Measurements from ENCODE around the gene ZBTB1. TPM values are rescaled to one million over a fixed set of nuclear protein-coding genes. Genes with fewer than 3 reads are reported as not detected.

ZBTB1 gene
- total RNA-seq, 4 donors from 2014 or later = 32.6 to 75.1 (median 49.1) TPM

DNA sequence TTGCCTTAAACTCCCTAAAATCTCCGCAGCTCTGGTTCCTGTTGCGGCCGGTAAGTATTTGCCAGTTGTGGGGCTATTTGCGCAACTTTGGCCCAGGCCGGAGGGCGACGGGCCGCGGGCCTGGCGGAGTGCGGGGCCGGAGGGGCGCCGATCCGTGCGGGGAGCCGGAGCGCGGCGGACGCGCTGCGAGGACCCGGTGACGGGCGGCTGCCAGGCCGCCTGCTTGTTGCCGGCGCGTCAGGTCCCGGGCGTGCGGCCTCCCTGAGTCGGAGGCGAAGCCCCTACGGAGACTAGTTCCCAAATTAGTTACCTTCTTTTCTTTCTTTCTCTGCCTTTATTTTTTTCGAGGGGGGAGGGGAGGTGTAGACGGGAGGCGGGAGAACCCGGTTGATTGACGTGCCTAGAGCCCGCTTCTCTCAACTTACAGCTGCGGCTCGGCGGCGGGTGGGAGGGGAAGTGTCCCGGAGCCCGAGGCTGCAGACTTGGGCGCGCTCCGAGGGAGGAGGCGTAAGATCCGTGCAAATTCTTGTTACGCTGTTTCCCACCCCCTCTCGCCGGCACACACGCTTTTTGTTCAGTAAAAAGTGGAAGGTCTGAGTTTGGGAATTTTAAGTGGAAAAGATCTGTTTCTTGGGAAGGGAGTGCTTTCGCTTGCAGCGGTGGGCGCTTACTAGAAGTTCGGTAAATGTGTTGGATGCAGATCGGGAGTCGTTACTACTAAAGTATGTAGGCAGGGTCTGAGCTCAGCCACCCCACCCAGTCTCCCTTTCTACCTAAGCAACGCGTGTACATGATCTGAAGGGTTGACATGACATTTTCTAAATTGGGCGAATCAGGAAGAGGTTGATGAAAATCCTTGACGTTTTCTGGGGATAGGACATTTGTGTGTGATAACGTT, 576 bp downstream of the ZBTB1 start:
- Histone ChIP-seq H3K4me3 (peak overlapping the region; percentile 81 to 91 (median 90)), H3K4me1 (peaks cover 5 to 57% (median 31%) of the 10 kb centered on the region in 4 donors)

GRCh38 chr14:64506721-64507120, 2.2 kb downstream of the ZBTB1 start:
- H3K4me1 ChIP-seq = peaks cover 4 to 57% (median 24%) of the 10 kb centered on the region in 4 donors
- no peaks in the 10 kb centered on the region for H3K27me3 ChIP-seq
- H3K9me3 ChIP-seq = no peaks in the 10 kb centered on the region
- H3K4me3 ChIP-seq = peak overlapping the region in 3 of 4 donors; percentile 89 to 91 (median 90)
- H3K36me3 ChIP-seq = no peaks in the 10 kb centered on the region
- DNase-seq = no peak
- H3K27ac ChIP-seq = peak overlapping the region; percentile 26 to 100 (median 98)
- TF ChIP-seq, protein P1, sequence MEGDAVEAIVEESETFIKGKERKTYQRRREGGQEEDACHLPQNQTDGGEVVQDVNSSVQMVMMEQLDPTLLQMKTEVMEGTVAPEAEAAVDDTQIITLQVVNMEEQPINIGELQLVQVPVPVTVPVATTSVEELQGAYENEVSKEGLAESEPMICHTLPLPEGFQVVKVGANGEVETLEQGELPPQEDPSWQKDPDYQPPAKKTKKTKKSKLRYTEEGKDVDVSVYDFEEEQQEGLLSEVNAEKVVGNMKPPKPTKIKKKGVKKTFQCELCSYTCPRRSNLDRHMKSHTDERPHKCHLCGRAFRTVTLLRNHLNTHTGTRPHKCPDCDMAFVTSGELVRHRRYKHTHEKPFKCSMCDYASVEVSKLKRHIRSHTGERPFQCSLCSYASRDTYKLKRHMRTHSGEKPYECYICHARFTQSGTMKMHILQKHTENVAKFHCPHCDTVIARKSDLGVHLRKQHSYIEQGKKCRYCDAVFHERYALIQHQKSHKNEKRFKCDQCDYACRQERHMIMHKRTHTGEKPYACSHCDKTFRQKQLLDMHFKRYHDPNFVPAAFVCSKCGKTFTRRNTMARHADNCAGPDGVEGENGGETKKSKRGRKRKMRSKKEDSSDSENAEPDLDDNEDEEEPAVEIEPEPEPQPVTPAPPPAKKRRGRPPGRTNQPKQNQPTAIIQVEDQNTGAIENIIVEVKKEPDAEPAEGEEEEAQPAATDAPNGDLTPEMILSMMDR (IDR thresholded peaks at IDR 0.05) = no peak
- TF ChIP-seq POLR2A (IDR thresholded peaks at IDR 0.05) = no peak

More for the DNA sequence above, 576 bp downstream of the ZBTB1 start:
- TF ChIP-seq, protein P1 (IDR thresholded peaks at IDR 0.05) = no peak
- no peak for TF ChIP-seq POLR2A (IDR thresholded peaks at IDR 0.05)
- DNase-seq = peak; percentile 88 to 95 (median 89)
- Histone ChIP-seq H3K27ac (peak overlapping the region; percentile 98 to 100 (median 99)), H3K27me3 (no peaks in the 10 kb centered on the region), H3K36me3 (no peaks in the 10 kb centered on the region), H3K9me3 (no peaks in the 10 kb centered on the region)

- Histone ChIP-seq H3K9me3 (no peaks in the 10 kb centered on the region), H3K27ac (peak overlapping the region in 2 of 4 donors; percentile 12 to 100), H3K27me3 (no peaks in the 10 kb centered on the region), H3K4me3 (no peak overlapping the region), H3K4me1 (peaks cover 0 to 57% (median 22%) of the 10 kb centered on the region in 4 donors), H3K36me3 (no peaks in the 10 kb centered on the region)
- DNase-seq = peak in 1 of 3 donors; percentile 55
- TF ChIP-seq POLR2A (IDR thresholded peaks at IDR 0.05) = no peak
- TF ChIP-seq, protein P1 (IDR thresholded peaks at IDR 0.05) = no peak
Measured at GRCh38 chr14:64507376-64508156, 3.0 kb downstream of the ZBTB1 start.

DNA sequence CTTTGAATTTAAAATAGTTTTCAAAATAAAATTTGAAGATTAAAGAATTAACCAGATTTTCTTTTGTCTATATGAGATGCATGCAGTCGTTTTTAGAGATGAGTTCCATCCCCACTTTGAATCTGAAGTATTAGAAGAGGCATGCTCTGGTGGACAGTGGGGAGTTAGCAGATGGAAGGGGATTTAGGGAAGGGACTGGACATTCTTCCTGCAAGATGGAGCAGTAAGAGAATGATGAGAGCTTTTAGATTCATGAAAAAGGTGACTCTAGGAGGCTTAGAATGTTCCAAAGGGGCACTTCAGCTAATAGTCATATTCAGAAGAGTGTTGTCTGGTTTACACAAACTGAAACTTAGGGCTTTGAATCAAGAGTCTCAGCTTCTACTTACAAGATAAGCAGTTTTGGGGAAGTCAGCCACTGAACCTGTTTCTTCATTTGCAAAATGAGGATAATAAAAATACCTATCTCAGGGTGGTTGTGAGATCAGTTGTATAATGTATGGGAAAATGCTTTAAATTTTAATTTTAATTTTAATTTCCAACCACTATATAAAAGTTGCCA, 3.7 kb downstream of the ZBTB1 start:
- Histone ChIP-seq H3K27me3 (no peaks in the 10 kb centered on the region), H3K36me3 (no peaks in the 10 kb centered on the region), H3K4me1 (peaks cover 0 to 56% (median 22%) of the 10 kb centered on the region in 4 donors), H3K4me3 (no peak overlapping the region), H3K27ac (peak overlapping the region in 1 of 4 donors; percentile 100), H3K9me3 (no peaks in the 10 kb centered on the region)
- no peak for DNase-seq
- TF ChIP-seq POLR2A (IDR thresholded peaks at IDR 0.05) = no peak
- TF ChIP-seq, protein P1 (IDR thresholded peaks at IDR 0.05) = no peak

GRCh38 chr14:64509036-64509435, 4.5 kb downstream of the ZBTB1 start:
- no peak for DNase-seq
- Histone ChIP-seq H3K9me3 (no peaks in the 10 kb centered on the region), H3K36me3 (no peaks in the 10 kb centered on the region), H3K4me3 (no peak overlapping the region), H3K27ac (peak overlapping the region in 1 of 4 donors; percentile 39), H3K4me1 (peaks cover 0 to 56% (median 22%) of the 10 kb centered on the region in 4 donors), H3K27me3 (no peaks in the 10 kb centered on the region)
- no peak for TF ChIP-seq POLR2A (IDR thresholded peaks at IDR 0.05)
- TF ChIP-seq, protein P1 (IDR thresholded peaks at IDR 0.05) = no peak

Measured in Peyer's patch (tissue), 4 donors.